IPS DF 4.7 (cell line): Measurements from ENCODE around the gene FAM193B.

Experiments used
- DNase-seq: peaks from one replicate; pipeline ENCODE4 v3.0.0-alpha.2; 2013; ENCODE audit warnings: low spot score; ENCODE audit errors: extremely low read depth

The FAM193B gene

DNA sequence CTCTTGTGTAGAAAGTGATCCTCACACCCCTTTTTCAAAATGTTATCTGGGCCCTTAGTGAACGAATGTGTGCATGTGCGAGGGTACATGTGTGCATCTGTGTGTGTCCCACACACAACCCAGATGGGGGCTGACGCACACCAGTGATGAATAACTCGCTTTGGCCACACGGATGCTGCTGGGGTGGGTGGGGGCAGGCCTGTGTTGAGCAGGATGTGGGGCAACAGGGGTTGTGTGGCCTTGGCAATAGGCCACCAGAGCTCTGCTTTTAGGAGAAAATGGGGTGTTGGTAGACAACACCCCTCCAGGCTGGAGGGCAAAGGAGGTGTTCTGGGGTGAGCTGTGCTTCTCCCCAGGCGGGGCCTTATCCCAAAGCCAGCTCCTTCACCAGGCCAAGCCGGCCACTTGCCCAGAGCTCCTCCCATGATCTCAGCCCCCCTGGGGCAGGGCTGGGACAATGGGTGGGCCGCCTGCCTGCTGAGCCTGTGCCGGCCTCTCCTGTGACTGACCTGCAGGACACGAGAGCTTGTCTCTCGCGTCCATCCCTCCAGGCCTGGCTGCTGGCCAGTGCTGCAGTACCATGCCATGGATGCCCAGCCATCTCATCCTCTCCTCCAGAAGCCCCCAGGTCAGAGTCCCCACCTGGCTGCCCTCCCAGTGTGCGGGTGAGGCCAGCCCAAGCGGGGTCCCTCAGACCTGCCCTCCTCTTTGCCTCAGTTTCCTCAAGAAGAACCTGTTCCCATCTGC is 82.6 kb downstream of the FAM193B start:
- DNase-seq: no peak

DNA sequence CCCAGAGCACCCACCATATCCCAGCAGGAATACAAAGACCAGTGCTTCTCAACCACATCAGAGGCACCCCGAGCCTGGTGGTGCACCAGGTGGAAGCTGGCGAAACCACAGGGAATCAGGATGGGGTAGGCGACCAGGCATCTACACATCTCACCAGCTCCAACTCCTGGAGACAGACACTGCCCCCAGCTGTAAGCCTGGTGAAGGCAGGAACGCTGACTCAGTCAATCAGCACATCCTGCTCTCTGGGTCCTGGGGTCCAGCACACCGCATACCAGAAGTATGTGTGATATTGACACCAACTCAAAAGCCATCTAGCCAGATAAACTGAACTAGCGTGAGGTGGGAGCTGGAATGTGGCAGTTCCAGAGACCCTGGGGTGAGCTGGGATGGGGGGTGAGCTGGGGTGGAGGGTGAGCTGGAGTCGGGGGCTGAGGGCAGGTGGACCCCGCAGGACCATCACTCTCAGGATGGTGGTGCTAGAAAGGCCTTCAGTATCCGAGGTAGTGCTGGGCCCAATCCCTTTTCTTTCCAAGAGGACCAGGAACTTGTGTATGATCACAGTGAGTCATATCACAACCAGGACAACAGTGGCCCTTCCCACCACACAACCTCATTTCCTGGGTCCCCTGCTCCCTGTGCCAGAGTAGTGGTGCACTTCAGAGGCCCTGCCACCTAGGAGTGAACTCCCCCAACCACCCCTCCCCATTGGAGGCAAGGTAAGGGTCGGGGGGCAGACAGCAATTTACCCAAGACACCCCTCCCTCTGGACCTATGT is 83.4 kb downstream of the FAM193B start:
- DNase-seq: no peak
